Measurements from ENCODE around the gene DIPK1B.
A peak's percentile ranks its signal among the peaks of the same experiment; 100 is the strongest.

DIPK1B gene

GRCh38 chr9:136678034-136678433 is 34.3 kb upstream of the DIPK1B start:
- H3K4me2 ChIP-seq (ENCODE audit: insufficient read depth, low read length, poor library complexity, severe bottlenecking): no peak overlapping the region
- H2AK5ac ChIP-seq (ENCODE audit: low read depth, low read length): peak overlapping the region; percentile 36
- H3K4me1 ChIP-seq (ENCODE audit: control insufficient read depth in 2 of 2, insufficient read depth in 1 of 2, low read depth in 1 of 2, low read length in 2 of 2): peaks cover 0 to 8% of the 10 kb centered on the region in 2 donors
- H3K18ac ChIP-seq (ENCODE audit: low read length): no peak overlapping the region
- no peak overlapping the region for H3K4me3 ChIP-seq (ENCODE audit: low read length in 2 of 2)
- WGBS, 2 donors (ENCODE audit: extremely low coverage in 2 of 2, insufficient read length in 2 of 2, insufficient replicate concordance in 1 of 2): no CpG with 5 or more reads among the region's 15 CpGs
- H3K23ac ChIP-seq (ENCODE audit: low read depth, low read length, poor library complexity): no peak overlapping the region
- no peak overlapping the region for H3K14ac ChIP-seq (ENCODE audit: low read length)
- H2BK15ac ChIP-seq (ENCODE audit: low read length): no peak overlapping the region
- H4K8ac ChIP-seq (ENCODE audit: low read depth, low read length): no peak overlapping the region
- H3K9ac ChIP-seq (ENCODE audit: low read depth, low read length, poor library complexity): no peak overlapping the region
- H3K36me3 ChIP-seq (replicated peaks in 1 of 2; ENCODE audit: control insufficient read depth in 2 of 2, insufficient read depth in 2 of 2, low read length in 2 of 2): no peaks in the 10 kb centered on the region
- peak overlapping the region; percentile 57 for H2BK5ac ChIP-seq (ENCODE audit: low read length)
- no peak overlapping the region for H4K91ac ChIP-seq (ENCODE audit: low read depth, low read length, poor library complexity)
- DNase-seq (ENCODE audit: low spot score): no peak
- H3K27me3 ChIP-seq (ENCODE audit: control insufficient read depth in 3 of 3, insufficient read depth in 3 of 3, low read depth in 1 of 3, low read length in 3 of 3): no peaks in the 10 kb centered on the region
- no peak overlapping the region for H2AFZ ChIP-seq (ENCODE audit: low read length)
- no peak overlapping the region for H2BK120ac ChIP-seq (ENCODE audit: low read depth, low read length)
- H3K9me3 ChIP-seq (replicated peaks in 1 of 2; ENCODE audit: control insufficient read depth in 2 of 2, insufficient read depth in 1 of 2, low read depth in 1 of 2, low read length in 2 of 2): no peaks in the 10 kb centered on the region
- H3K4ac ChIP-seq (ENCODE audit: low read length): no peak overlapping the region
- H2BK12ac ChIP-seq (ENCODE audit: low read length): no peak overlapping the region
- H3K79me1 ChIP-seq (ENCODE audit: low read depth, low read length): no peaks in the 10 kb centered on the region
- no peak overlapping the region for H3K27ac ChIP-seq (replicated peaks; ENCODE audit: low read length)

GRCh38 chr9:136678624-136679023 is 33.7 kb upstream of the DIPK1B start:
- Histone ChIP-seq H3K4me3 (ENCODE audit: low read length in 2 of 2) (no peak overlapping the region), H3K4me1 (ENCODE audit: control insufficient read depth in 2 of 2, insufficient read depth in 1 of 2, low read depth in 1 of 2, low read length in 2 of 2) (peaks cover 0 to 8% of the 10 kb centered on the region in 2 donors), H3K9me3 (replicated peaks in 1 of 2; ENCODE audit: control insufficient read depth in 2 of 2, insufficient read depth in 1 of 2, low read depth in 1 of 2, low read length in 2 of 2) (no peaks in the 10 kb centered on the region), H2AFZ (ENCODE audit: low read length) (no peak overlapping the region), H4K91ac (ENCODE audit: low read depth, low read length, poor library complexity) (no peak overlapping the region), H2BK5ac (ENCODE audit: low read length) (no peak overlapping the region), H4K8ac (ENCODE audit: low read depth, low read length) (no peak overlapping the region), H2BK120ac (ENCODE audit: low read depth, low read length) (no peak overlapping the region), H3K27me3 (ENCODE audit: control insufficient read depth in 3 of 3, insufficient read depth in 3 of 3, low read depth in 1 of 3, low read length in 3 of 3) (no peaks in the 10 kb centered on the region), H3K27ac (replicated peaks; ENCODE audit: low read length) (no peak overlapping the region), H3K79me1 (ENCODE audit: low read depth, low read length) (no peaks in the 10 kb centered on the region), H3K36me3 (replicated peaks in 1 of 2; ENCODE audit: control insufficient read depth in 2 of 2, insufficient read depth in 2 of 2, low read length in 2 of 2) (no peaks in the 10 kb centered on the region), H2BK12ac (ENCODE audit: low read length) (no peak overlapping the region), H3K4me2 (ENCODE audit: insufficient read depth, low read length, poor library complexity, severe bottlenecking) (no peak overlapping the region), H2BK15ac (ENCODE audit: low read length) (no peak overlapping the region), H3K18ac (ENCODE audit: low read length) (no peak overlapping the region), H3K9ac (ENCODE audit: low read depth, low read length, poor library complexity) (no peak overlapping the region), H3K23ac (ENCODE audit: low read depth, low read length, poor library complexity) (no peak overlapping the region), H3K14ac (ENCODE audit: low read length) (no peak overlapping the region), H2AK5ac (ENCODE audit: low read depth, low read length) (no peak overlapping the region), H3K4ac (ENCODE audit: low read length) (no peak overlapping the region)
- WGBS, 2 donors (ENCODE audit: extremely low coverage in 2 of 2, insufficient read length in 2 of 2, insufficient replicate concordance in 1 of 2): no CpG with 5 or more reads among the region's 6 CpGs
- no peak for DNase-seq (ENCODE audit: low spot score)

- Histone ChIP-seq H3K36me3 (replicated peaks in 1 of 2; ENCODE audit: control insufficient read depth in 2 of 2, insufficient read depth in 2 of 2, low read length in 2 of 2) (no peaks in the 10 kb centered on the region), H3K79me1 (ENCODE audit: low read depth, low read length) (no peaks in the 10 kb centered on the region), H3K27me3 (ENCODE audit: control insufficient read depth in 3 of 3, insufficient read depth in 3 of 3, low read depth in 1 of 3, low read length in 3 of 3) (peaks cover 0 to 3% (median 2%) of the 10 kb centered on the region in 3 experiments), H3K4me3 (ENCODE audit: low read length in 2 of 2) (no peak overlapping the region), H2AK5ac (ENCODE audit: low read depth, low read length) (no peak overlapping the region), H3K27ac (replicated peaks; ENCODE audit: low read length) (no peak overlapping the region), H3K14ac (ENCODE audit: low read length) (no peak overlapping the region), H3K4ac (ENCODE audit: low read length) (no peak overlapping the region), H2BK5ac (ENCODE audit: low read length) (no peak overlapping the region), H4K8ac (ENCODE audit: low read depth, low read length) (no peak overlapping the region), H4K91ac (ENCODE audit: low read depth, low read length, poor library complexity) (no peak overlapping the region), H3K18ac (ENCODE audit: low read length) (no peak overlapping the region), H2BK15ac (ENCODE audit: low read length) (peak overlapping the region; percentile 2), H3K4me1 (ENCODE audit: control insufficient read depth in 2 of 2, insufficient read depth in 1 of 2, low read depth in 1 of 2, low read length in 2 of 2) (peaks cover 0 to 8% of the 10 kb centered on the region in 2 donors), H3K9me3 (replicated peaks in 1 of 2; ENCODE audit: control insufficient read depth in 2 of 2, insufficient read depth in 1 of 2, low read depth in 1 of 2, low read length in 2 of 2) (no peaks in the 10 kb centered on the region), H2BK120ac (ENCODE audit: low read depth, low read length) (no peak overlapping the region), H3K23ac (ENCODE audit: low read depth, low read length, poor library complexity) (peak overlapping the region; percentile 81), H3K4me2 (ENCODE audit: insufficient read depth, low read length, poor library complexity, severe bottlenecking) (no peak overlapping the region), H2BK12ac (ENCODE audit: low read length) (no peak overlapping the region), H3K9ac (ENCODE audit: low read depth, low read length, poor library complexity) (peak overlapping the region; percentile 53), H2AFZ (ENCODE audit: low read length) (no peak overlapping the region)
- WGBS, 2 donors (ENCODE audit: extremely low coverage in 2 of 2, insufficient read length in 2 of 2, insufficient replicate concordance in 1 of 2): no CpG with 5 or more reads among the region's 22 CpGs
- no peak for DNase-seq (ENCODE audit: low spot score)
These were observed 32.9 kb upstream of the DIPK1B start for GRCh38 chr9:136679431-136679941.

- Histone ChIP-seq H2AFZ (ENCODE audit: low read length) (no peak overlapping the region), H3K4me3 (ENCODE audit: low read length in 2 of 2) (no peak overlapping the region), H3K27me3 (ENCODE audit: control insufficient read depth in 3 of 3, insufficient read depth in 3 of 3, low read depth in 1 of 3, low read length in 3 of 3) (peaks cover 0 to 18% (median 16%) of the 10 kb centered on the region in 3 experiments), H3K4me1 (ENCODE audit: control insufficient read depth in 2 of 2, insufficient read depth in 1 of 2, low read depth in 1 of 2, low read length in 2 of 2) (peaks cover 3 to 12% of the 10 kb centered on the region in 2 donors), H4K8ac (ENCODE audit: low read depth, low read length) (no peak overlapping the region), H2AK5ac (ENCODE audit: low read depth, low read length) (no peak overlapping the region), H2BK12ac (ENCODE audit: low read length) (no peak overlapping the region), H3K9me3 (replicated peaks in 1 of 2; ENCODE audit: control insufficient read depth in 2 of 2, insufficient read depth in 1 of 2, low read depth in 1 of 2, low read length in 2 of 2) (no peaks in the 10 kb centered on the region), H3K4ac (ENCODE audit: low read length) (no peak overlapping the region), H2BK15ac (ENCODE audit: low read length) (no peak overlapping the region), H3K23ac (ENCODE audit: low read depth, low read length, poor library complexity) (no peak overlapping the region), H3K14ac (ENCODE audit: low read length) (no peak overlapping the region), H2BK120ac (ENCODE audit: low read depth, low read length) (no peak overlapping the region), H3K9ac (ENCODE audit: low read depth, low read length, poor library complexity) (no peak overlapping the region), H3K18ac (ENCODE audit: low read length) (no peak overlapping the region), H3K79me1 (ENCODE audit: low read depth, low read length) (no peaks in the 10 kb centered on the region), H4K91ac (ENCODE audit: low read depth, low read length, poor library complexity) (no peak overlapping the region), H2BK5ac (ENCODE audit: low read length) (no peak overlapping the region), H3K27ac (replicated peaks; ENCODE audit: low read length) (no peak overlapping the region), H3K36me3 (replicated peaks in 1 of 2; ENCODE audit: control insufficient read depth in 2 of 2, insufficient read depth in 2 of 2, low read length in 2 of 2) (no peaks in the 10 kb centered on the region), H3K4me2 (ENCODE audit: insufficient read depth, low read length, poor library complexity, severe bottlenecking) (no peak overlapping the region)
- no peak for DNase-seq (ENCODE audit: low spot score)
- no CpG with 5 or more reads among the region's 17 CpGs for WGBS, 2 donors (ENCODE audit: extremely low coverage in 2 of 2, insufficient read length in 2 of 2, insufficient replicate concordance in 1 of 2)
These were observed 31.3 kb upstream of the DIPK1B start for GRCh38 chr9:136681029-136681428.
